ENCODE results near the gene ST6GALNAC3.

ST6GALNAC3 gene

DNA sequence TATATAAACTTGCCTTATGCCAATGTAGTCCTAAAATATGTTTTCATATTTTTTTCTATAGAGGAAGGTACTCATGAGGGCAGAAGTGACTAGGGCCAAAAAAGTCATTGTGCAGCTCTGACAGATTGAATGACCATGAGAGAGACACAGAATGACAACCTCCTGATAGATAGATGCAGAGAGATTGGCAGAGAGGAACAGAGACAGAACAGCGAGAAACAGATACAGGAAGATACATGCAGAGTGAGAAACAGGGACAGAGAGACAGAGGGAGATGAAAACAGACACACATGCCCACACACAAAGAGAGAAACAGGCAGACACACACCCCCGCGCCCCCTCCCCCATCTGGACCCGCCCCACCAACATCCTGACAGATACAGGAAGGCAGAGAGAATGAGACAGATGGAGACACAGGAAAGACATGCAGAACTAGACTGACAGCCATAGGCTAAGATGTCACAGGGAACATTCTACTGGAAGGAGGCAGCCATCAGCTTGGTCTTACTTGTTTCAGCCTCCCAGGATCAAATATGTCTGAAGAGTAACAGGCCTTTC is 211.1 kb downstream of the ST6GALNAC3 start:
- H3K36me3 Mint-ChIP-seq: peaks cover 9% of the 10 kb centered on the region
- no peaks in the 10 kb centered on the region for H3K27me3 Mint-ChIP-seq
- no peak overlapping the region for H3K4me3 Mint-ChIP-seq
- peak overlapping the region; percentile 79 for H3K27ac Mint-ChIP-seq
- peak; percentile 58 for DNase-seq
- H3K4me1 Mint-ChIP-seq: peaks cover 64% of the 10 kb centered on the region
- CTCF ChIA-PET: interaction anchor here (1.0 to 1.2 kb wide), 2 partner anchors 43 to 131 kb away, joined by 3 read pairs; no protein-coding TSS in a partner anchor
- H3K9me3 Mint-ChIP-seq: no peaks in the 10 kb centered on the region

DNA sequence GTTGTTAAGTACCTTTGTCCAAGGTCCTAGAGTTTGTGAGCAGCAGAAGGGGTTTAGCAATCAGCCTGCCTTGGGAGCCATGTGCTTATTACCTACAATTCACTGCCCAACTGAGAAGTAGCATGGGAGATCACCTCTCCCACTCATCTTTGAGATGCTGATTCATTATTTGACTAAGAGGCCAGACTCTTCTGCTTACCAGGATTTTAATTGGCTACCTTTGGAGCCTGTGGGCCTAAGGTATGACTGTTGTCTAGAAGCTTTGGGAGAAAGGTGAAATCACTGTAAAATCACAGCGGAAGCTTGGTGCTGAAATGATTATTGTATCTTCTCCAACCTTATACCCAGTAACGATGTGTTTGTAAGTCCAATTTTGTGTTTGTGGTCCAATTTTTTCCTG is 213.4 kb downstream of the ST6GALNAC3 start:
- Mint-ChIP-seq H3K27ac (no peak overlapping the region), H3K36me3 (peaks cover 12% of the 10 kb centered on the region), H3K27me3 (no peaks in the 10 kb centered on the region), H3K9me3 (no peaks in the 10 kb centered on the region), H3K4me1 (peaks cover 79% of the 10 kb centered on the region), H3K4me3 (no peak overlapping the region)
- CTCF ChIA-PET: interaction anchor here (3.3 kb wide), 1 partner anchor 134 kb away, joined by 12 read pairs; no protein-coding TSS in a partner anchor
- DNase-seq: no peak

DNA sequence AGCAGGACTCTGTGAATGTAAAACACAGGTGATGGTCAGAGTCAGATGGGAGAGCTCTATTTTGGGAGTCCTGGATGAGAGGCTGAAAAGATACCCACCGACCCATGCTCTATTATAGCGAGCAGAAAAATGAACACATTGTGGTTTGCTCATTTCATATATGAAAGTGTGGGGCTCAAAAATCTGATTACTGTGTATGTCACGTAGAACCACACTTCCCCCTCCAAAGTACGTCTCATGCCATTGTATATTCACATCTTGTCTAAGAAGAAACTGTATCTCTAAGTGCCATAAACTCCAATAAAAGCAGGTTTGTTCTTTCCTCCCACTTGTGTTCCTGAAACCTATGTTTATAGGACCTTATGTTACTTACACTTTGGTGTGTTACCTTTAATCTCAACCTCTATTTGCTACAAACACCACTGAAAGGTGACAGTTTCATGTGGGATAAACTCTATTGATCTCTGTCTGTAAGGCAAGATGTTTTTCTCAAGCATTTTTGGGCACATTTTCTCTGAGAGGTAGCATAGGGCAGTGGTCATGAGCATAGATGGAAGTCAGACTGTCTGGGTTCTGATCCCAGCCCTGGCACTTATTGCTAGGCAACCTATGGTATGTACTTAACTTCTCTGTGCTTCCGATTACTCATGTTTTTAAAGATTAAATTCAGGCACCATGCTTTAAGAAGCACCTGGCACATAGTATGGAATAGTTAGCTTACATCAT is 214.4 kb downstream of the ST6GALNAC3 start:
- no peaks in the 10 kb centered on the region for H3K9me3 Mint-ChIP-seq
- H3K4me1 Mint-ChIP-seq: peaks cover 89% of the 10 kb centered on the region
- peaks cover 12% of the 10 kb centered on the region for H3K36me3 Mint-ChIP-seq
- no peak overlapping the region for H3K4me3 Mint-ChIP-seq
- CTCF ChIA-PET: interaction anchor here (3.3 kb wide), 1 partner anchor 135 kb away, joined by 12 read pairs; no protein-coding TSS in a partner anchor
- peak overlapping the region; percentile 25 for H3K27ac Mint-ChIP-seq
- DNase-seq: no peak
- no peaks in the 10 kb centered on the region for H3K27me3 Mint-ChIP-seq

DNA sequence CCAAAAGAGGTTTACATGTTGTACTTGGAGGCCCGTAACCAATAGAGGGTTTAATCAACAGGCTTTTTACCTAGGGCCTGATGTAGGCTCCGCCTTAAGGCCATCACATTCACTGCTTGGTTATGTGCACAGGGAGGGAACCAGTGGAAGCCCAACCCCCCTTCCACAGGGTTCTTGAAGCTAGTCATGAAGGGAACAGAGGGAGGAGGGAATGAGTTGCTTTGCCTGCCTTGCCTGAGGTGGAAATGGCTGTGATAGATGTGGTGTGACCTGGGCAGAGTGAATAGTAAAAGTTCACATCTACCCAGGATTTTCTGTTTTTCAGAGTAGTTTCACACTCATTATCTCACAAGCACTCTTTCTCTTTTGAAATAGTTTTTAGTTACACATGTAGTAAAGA is 215.1 kb downstream of the ST6GALNAC3 start:
- Mint-ChIP-seq H3K4me1 (peaks cover 89% of the 10 kb centered on the region), H3K36me3 (peaks cover 12% of the 10 kb centered on the region)
- CTCF ChIA-PET: interaction anchor here (3.3 kb wide), 1 partner anchor 135 kb away, joined by 12 read pairs; no protein-coding TSS in a partner anchor

GRCh38 chr1:76290271-76290670 is 215.7 kb downstream of the ST6GALNAC3 start:
- Mint-ChIP-seq H3K27ac (peak overlapping the region; percentile 25), H3K27me3 (no peaks in the 10 kb centered on the region), H3K9me3 (no peaks in the 10 kb centered on the region), H3K4me3 (no peak overlapping the region), H3K4me1 (peaks cover 89% of the 10 kb centered on the region), H3K36me3 (peaks cover 12% of the 10 kb centered on the region)
- CTCF ChIA-PET: interaction anchor here (3.3 kb wide), 1 partner anchor 136 kb away, joined by 12 read pairs; no protein-coding TSS in a partner anchor
- DNase-seq: no peak

More for the DNA sequence above, 215.1 kb downstream of the ST6GALNAC3 start:
- Mint-ChIP-seq H3K9me3 (no peaks in the 10 kb centered on the region), H3K27ac (peak overlapping the region; percentile 25), H3K27me3 (no peaks in the 10 kb centered on the region), H3K4me3 (no peak overlapping the region)
- peak; percentile 45 for DNase-seq

DNA sequence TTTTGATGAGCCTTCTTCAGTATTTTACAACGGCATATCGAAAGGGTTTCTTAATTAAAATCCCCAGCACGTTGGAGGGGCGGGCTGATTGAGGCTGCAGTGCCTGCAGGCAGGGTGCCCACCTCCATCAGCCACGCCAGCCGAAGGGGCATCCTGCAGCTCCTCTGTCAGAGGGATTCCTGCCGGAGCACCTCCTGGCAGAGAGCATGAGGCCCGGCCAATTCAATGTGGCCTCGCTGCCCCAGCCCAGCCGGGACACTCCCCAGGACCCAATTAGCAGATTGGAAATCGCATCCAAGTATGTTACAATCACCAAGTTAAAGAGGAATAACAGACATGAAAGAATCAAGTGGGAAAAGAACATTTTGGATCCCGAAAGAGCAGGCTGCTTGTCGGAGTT is 216.6 kb downstream of the ST6GALNAC3 start:
- Mint-ChIP-seq H3K9me3 (no peaks in the 10 kb centered on the region), H3K27ac (no peak overlapping the region), H3K4me1 (peaks cover 90% of the 10 kb centered on the region), H3K4me3 (no peak overlapping the region), H3K27me3 (no peaks in the 10 kb centered on the region), H3K36me3 (peaks cover 10% of the 10 kb centered on the region)
- CTCF ChIA-PET: interaction anchor here (3.3 kb wide), 1 partner anchor 137 kb away, joined by 12 read pairs; no protein-coding TSS in a partner anchor
- no peak for DNase-seq

DNA sequence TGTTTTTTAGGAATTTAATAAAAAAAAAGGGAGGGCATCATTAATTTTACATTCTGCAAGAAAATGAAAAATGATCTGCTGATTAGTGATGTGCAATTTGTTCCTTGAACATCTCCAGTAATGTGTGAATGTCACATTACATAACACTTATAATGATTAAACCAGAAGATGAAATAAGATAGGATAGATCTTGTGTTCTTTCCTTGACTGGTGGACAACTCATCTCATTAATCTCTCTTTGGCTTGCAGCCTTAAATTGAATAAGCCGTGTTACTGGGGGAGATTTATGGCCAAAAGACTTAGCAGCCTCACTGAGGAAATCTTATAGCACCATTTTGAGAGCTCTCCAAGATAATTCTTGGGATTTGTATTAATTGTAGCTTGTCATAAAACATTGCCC is 217.2 kb downstream of the ST6GALNAC3 start:
- no peaks in the 10 kb centered on the region for H3K9me3 Mint-ChIP-seq
- no peaks in the 10 kb centered on the region for H3K27me3 Mint-ChIP-seq
- H3K4me1 Mint-ChIP-seq: peaks cover 88% of the 10 kb centered on the region
- CTCF ChIA-PET: no interaction called here
- no peak for DNase-seq
- H3K27ac Mint-ChIP-seq: no peak overlapping the region
- H3K4me3 Mint-ChIP-seq: no peak overlapping the region
- peaks cover 9% of the 10 kb centered on the region for H3K36me3 Mint-ChIP-seq

GRCh38 chr1:76292418-76293184 is 218.1 kb downstream of the ST6GALNAC3 start:
- H3K4me1 Mint-ChIP-seq: peaks cover 79% of the 10 kb centered on the region
- H3K36me3 Mint-ChIP-seq: peaks cover 5% of the 10 kb centered on the region
- CTCF ChIA-PET: interaction anchor here (3.3 kb wide), 1 partner anchor 138 kb away, joined by 18 read pairs; no protein-coding TSS in a partner anchor
- peak overlapping the region; percentile 9 for H3K27ac Mint-ChIP-seq
- no peak for DNase-seq
- no peaks in the 10 kb centered on the region for H3K9me3 Mint-ChIP-seq
- no peak overlapping the region for H3K4me3 Mint-ChIP-seq
- no peaks in the 10 kb centered on the region for H3K27me3 Mint-ChIP-seq

DNA sequence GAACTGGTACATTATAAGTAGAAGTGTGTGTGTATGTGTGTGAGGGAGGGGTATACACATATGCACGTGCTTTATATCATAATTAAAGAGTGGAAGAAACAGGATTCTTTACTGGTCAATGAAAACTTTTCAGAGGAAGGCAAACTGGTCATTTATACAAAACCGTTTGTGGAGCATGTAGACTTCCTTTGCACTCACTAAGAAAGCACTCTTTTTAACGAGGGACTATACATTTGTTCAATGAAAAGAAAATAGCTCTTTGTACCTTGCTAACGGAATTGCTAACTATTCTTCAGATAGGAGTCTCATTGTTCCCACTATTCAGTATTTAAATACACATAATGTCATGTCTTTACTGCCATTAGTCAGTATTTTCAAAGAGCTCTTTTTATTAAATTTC is 219.3 kb downstream of the ST6GALNAC3 start:
- CTCF ChIA-PET: interaction anchor here (3.3 kb wide), 1 partner anchor 139 kb away, joined by 18 read pairs; no protein-coding TSS in a partner anchor
- no peak for DNase-seq
- Mint-ChIP-seq H3K4me3 (peak overlapping the region; percentile 28), H3K9me3 (no peaks in the 10 kb centered on the region), H3K36me3 (peaks cover 5% of the 10 kb centered on the region), H3K27ac (peak overlapping the region; percentile 90), H3K4me1 (peaks cover 75% of the 10 kb centered on the region), H3K27me3 (no peaks in the 10 kb centered on the region)

- Mint-ChIP-seq H3K4me1 (peaks cover 75% of the 10 kb centered on the region), H3K27me3 (no peaks in the 10 kb centered on the region), H3K36me3 (peaks cover 5% of the 10 kb centered on the region), H3K9me3 (no peaks in the 10 kb centered on the region), H3K27ac (peak overlapping the region; percentile 90), H3K4me3 (peak overlapping the region; percentile 60)
- CTCF ChIA-PET: interaction anchor here (1.0 to 3.3 kb wide), 3 partner anchors 27 to 140 kb away, joined by 3 to 18 read pairs (median 3); no protein-coding TSS in a partner anchor
- no peak for DNase-seq
Observed at GRCh38 chr1:76294482-76295194, 220.1 kb downstream of the ST6GALNAC3 start.

- no peaks in the 10 kb centered on the region for H3K9me3 Mint-ChIP-seq
- no peaks in the 10 kb centered on the region for H3K27me3 Mint-ChIP-seq
- H3K4me1 Mint-ChIP-seq: peaks cover 75% of the 10 kb centered on the region
- no peak overlapping the region for H3K4me3 Mint-ChIP-seq
- CTCF ChIA-PET: interaction anchor here (1.3 to 1.8 kb wide), 2 partner anchors 144 kb away, joined by 6 to 7 read pairs; no protein-coding TSS in a partner anchor
- H3K36me3 Mint-ChIP-seq: no peaks in the 10 kb centered on the region
- DNase-seq: no peak
- H3K27ac Mint-ChIP-seq: no peak overlapping the region
Observed at GRCh38 chr1:76298399-76298798, 223.9 kb downstream of the ST6GALNAC3 start.

DNA sequence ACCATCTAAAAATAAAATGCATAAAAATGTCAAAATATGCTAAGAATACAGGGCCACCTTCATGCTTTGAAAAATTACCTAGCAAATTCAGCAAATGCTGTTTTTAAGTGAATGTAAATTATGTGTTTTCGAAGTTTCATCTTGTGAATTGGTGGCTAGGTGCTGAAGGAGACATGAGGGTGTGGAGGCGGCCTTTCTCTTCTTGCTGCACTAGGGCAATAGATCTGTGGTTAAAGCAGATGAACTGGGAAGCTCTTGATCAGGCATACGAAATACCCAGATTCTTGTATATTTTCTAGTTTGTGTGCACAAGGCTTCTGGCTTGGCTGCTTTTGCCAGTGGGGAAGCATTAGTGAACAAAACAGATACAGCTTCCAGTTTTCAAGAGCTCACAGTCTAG is 224.5 kb downstream of the ST6GALNAC3 start:
- H3K9me3 Mint-ChIP-seq: no peaks in the 10 kb centered on the region
- no peaks in the 10 kb centered on the region for H3K36me3 Mint-ChIP-seq
- no peak overlapping the region for H3K4me3 Mint-ChIP-seq
- H3K4me1 Mint-ChIP-seq: peaks cover 69% of the 10 kb centered on the region
- H3K27me3 Mint-ChIP-seq: no peaks in the 10 kb centered on the region
- CTCF ChIA-PET: interaction anchor here (1.3 kb wide), 1 partner anchor 145 kb away, joined by 6 read pairs; no protein-coding TSS in a partner anchor
- no peak overlapping the region for H3K27ac Mint-ChIP-seq
- DNase-seq: no peak

DNA sequence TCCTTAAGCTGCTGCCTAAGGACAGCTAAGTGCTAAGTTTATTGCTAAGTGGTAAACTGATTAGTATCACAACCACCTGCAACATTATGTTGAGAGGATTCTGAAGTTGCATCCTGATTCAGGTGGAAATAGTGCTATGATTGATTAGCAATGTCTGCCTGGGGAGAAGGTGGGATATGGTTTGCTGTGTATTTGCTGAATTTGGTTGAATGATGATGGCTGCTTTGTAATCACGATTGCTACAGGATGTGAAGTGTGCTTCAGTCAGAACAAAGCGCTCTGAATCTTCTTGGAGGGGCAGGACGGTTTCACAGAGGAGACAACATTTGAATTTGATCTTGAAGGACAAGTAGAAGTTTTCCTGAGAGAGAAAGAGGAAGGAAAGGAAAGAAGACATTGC is 226.0 kb downstream of the ST6GALNAC3 start:
- Mint-ChIP-seq H3K36me3 (no peaks in the 10 kb centered on the region), H3K27ac (no peak overlapping the region), H3K9me3 (no peaks in the 10 kb centered on the region), H3K27me3 (no peaks in the 10 kb centered on the region), H3K4me1 (peaks cover 56% of the 10 kb centered on the region), H3K4me3 (no peak overlapping the region)
- CTCF ChIA-PET: interaction anchor here (1.4 kb wide), 1 partner anchor 146 kb away, joined by 3 read pairs; no protein-coding TSS in a partner anchor
- DNase-seq: no peak
